ENCODE results near the gene MDC1.

DNA sequence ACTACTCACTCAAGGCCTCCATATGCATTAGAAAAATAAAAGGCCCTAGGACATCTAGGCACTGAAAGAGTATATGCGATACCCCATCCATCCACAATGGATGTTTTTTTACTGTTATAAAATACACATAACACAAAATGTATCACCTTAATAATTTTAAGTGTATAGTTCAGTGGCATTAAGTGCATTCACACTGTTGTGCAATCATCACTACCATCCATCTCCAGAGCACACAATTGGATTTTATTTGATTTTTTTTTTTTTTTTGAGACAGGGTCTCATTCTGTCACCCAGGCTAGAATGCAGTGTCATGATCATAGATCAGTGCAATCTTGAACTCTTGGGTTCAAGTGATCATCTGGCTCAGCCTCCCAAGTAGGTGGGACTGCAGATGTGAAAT, 2.8 kb downstream of the MDC1 start:
- TF ChIP-seq EZH2 (IDR thresholded peaks at IDR 0.05; ENCODE audit: insufficient read depth, poor library complexity, severe bottlenecking) (no peak), EZH2phosphoT487 (IDR thresholded peaks at IDR 0.05; ENCODE audit: insufficient read depth, low read depth) (no peak)
